Activated CD8-positive, alpha-beta memory T cell treated with anti-CD3 and anti-CD28 coated beads for 24 hours (primary cell): ENCODE data around the gene LMAN1.

Experiments
- DNase-seq: peaks from one replicate; pipeline ENCODE4 v3.0.0-alpha.2; 2020

LMAN1 gene, protein sequence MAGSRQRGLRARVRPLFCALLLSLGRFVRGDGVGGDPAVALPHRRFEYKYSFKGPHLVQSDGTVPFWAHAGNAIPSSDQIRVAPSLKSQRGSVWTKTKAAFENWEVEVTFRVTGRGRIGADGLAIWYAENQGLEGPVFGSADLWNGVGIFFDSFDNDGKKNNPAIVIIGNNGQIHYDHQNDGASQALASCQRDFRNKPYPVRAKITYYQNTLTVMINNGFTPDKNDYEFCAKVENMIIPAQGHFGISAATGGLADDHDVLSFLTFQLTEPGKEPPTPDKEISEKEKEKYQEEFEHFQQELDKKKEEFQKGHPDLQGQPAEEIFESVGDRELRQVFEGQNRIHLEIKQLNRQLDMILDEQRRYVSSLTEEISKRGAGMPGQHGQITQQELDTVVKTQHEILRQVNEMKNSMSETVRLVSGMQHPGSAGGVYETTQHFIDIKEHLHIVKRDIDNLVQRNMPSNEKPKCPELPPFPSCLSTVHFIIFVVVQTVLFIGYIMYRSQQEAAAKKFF

DNA sequence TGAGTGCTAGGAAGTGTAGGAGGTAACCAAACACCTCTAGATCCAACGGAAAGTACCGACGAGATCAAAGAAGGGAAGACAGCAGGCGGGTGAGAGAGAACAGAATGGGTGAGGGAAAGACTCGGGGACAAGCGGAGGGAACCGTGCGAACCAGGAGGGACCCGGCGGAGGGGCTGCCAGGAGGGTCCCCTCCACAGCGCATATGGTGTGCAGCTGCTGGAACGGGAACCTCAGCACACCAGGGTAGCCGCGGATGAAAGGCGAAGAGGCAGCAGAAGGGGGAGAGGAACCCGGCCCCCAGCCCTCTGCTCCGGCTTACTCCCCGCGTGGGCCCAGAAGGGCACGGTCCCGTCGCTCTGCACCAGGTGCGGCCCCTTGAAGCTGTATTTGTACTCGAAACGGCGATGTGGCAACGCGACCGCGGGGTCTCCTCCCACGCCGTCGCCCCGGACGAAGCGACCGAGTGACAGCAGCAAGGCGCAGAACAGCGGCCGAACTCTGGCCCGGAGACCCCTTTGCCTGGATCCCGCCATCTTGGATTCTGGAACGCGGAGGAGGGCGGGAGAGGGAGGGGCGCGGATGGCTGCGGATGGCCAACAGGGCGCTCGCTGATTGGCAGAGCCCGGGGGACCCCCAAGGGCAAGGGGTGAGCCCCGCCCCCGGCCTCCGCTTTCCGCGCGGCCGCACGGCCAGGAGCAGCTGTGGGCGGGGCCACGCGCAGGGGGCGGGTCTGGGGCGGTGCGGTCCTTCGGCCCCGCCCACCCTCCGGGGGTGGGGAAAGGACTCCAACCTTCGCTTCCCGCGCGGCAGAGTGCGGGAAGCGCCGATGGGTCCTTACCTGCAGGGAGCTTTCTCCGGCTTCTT lies at the start of gene LMAN1:
Gene LMAN1 (minus strand): TSS at position 554 of the 864 bp plus-strand sequence. CDS start 21 bp downstream, at position 533.
- peak; percentile 96 for DNase-seq

DNA sequence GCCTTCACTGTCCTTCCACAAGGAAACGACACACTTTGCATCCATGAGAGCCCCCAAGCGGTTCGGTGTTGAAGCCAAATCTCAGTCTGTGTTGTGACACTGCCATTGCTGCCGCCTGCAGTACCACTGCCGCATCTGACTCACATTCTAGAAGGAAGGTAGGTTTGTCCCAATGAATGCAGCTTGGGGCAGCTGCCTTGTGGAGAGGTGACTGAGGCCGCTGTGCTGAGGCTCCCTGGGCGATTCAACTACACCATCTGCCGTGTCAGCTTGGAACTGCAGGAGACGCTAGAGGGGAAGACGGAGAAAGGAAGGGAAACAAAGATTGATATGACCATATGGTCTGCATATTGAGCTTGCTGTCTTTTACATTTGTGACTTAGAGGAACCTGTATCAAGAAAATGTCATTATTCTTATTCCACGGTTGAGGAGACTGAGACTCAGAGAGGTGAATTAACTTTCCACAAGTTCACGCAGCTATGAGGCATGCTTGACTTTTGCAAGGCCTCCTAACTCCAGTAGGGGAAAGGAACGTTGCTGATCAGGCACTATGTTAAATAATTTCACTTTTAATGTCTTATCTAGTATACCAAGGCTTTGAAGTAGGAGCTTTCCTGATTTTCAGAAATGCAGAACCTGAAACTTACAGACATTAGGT lies 43.5 kb upstream of the LMAN1 start:
- DNase-seq, result peak; percentile 89

DNA sequence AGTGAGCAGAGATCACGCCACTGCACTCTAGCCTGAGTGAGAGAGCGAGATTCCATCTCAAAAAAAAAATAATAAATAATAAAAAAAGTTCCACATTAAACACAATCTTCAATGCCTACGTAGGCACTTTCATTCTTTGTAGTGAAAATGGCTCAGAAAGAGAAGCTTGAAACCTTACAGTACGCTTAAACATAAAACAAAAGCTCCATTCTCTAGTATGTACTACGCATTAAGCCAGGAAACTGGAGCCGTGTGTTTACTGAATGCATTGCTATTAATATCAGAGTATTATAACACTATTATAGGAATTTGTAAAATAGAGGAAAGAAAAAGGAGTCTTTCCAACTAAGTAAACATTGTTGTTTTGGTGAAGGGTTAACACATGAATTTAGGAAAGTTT lies 41.3 kb upstream of the LMAN1 start:
- no peak for DNase-seq

DNA sequence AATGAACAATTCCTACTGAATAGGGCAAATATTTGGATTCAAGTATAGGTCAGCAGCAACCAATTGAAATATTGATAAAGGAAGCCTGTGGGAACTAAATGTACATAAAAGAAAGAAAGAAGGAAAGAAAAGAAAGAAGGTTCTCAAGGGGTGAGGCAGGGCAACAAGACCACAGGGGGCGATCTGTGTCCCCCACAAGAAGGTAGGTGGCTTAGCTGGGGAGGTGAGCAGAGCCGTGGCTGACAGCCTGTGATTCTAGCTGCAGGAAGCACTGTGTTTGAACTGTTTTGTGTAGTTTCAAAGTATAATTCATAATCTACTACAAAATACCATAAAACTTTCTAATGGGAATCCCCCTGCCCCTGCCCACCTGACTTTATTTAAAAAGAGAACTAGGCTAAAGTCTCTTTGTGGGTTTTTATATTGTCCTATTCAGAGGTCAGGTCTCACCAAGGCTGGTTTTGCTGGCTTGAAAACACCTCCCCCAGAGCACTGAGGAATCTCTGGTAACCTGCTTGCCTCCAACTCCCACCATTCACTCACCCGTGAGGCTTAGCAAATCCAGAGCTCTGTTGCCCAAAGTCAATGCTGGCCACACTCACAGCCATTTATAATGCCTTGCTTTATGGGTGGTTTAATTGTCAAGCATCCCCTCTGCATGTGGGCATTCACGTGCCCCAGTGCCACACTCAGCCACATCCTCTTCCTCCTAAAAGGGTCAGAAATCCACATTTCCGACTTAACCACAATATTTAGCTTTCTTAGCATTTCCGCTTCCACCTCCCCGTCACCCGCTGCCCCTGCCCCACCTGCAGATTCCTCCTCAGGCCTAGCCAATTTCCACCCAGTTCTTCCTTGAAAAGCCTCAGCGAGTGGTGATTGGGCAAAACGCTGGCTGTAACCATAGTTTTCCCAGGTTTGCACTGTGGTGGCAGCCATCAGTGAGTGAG lies 36.4 kb upstream of the LMAN1 start:
- no peak for DNase-seq

DNA sequence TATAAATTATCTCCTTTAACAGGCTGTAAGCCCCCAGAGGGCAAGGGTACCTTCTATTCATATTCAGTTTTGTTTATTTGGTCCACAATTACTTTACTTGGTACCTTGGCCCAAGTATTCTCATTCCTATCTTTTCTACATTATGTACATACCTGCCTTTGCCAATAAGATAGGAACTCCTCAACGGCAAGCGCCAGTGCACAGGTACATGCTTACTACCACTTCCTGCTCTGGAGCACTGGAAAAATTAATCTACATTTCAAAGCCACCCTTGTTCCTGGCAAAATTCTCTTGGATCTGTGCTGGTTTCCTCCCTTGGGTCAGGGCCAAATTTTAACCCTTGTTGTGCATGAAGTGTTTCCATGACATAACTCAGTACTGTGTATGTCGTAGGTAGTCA lies 34.3 kb upstream of the LMAN1 start:
- no peak for DNase-seq

DNA sequence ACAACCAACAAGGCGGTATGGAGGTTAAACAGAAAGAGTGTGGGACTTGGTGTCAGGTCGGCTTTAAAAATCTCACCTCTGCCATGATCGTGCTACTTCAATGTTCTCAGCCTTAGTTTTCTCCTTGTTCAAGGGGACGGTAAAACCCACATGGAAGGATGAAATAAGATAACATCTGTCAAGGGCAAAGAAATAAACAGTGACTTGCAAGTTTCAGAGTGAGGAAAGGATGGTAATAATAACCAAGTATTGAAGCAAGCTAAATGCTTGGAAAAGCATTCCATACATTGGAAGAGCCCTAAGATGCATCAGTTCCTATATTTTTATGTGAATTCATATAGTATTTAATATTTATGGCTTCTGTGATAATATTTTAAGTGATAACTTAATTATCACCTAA lies 29.8 kb upstream of the LMAN1 start:
- DNase-seq, result no peak

DNA sequence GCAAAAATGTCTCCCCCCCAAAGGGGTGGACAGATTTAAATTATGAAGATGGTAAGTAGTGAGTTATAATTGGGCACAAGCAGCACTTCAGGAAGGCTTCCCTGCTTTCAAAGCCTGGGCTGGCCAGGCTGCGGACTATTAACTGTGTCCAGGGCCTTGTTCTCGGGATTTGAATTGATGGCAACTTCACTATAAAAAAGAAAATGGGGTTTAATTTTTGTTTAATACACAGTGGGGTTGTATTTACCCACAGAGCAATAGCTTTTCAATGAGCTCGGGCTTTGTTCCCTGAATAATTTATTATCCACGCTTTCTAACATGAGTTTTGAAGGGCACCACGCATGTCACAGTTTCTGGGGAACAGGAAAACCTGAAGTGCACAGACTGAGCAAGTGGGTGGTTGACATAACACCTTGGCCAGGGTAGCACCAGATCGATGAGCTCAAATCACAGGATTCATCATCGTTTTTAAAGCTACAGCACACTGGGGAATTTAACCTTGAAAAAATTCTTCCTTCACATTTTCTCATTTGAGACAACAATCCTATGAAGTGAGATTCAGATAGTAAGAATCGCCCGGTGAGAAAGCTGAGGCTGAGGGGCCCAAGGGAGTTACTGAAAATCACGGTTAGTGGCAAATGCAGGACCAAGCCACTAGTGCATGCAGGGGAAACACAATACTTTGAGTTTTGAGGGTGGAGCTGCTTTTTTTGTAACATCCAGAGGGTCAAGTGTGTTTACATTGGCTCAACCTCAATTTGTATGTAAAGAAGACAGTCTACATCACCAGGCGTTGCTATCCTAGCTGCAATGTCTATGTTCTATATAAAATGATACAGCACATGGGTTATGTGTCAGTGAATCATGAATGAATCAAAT lies 28.9 kb upstream of the LMAN1 start:
- no peak for DNase-seq

DNA sequence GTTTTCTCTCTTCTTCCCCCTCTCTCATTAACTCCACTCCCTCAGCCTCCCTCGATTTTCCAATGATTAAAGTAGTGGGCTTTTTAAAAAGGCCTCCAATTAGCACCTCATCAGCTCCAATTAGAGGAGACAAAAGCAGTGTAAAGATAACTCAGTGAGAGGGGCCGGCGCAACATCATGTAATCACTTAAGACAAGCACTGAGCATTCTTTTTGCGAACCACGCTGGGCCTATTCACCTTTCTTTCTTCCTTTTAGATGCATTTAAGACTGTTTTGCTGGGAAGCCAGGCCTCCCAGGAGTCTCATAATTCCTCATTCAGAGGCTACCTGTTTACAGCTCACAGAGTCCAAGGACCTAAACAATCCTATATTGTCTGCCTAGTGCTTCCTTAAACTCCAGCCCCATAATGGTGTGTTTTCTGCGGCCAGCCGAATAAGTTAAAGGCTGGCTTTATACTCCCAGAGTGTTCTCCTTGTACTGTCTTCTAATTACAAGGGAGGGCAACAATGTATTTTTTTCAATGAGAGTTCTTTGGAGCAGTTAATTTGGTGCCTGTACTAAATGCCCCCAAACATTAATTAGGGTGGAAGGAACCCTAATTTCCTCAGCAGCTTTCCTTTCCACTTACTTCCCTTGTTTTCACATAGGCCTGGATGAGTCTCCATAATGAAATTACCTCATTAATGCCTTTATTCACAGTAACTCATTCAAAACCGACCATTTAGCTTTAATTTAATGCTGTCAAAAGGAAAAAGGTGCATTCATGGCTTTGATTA lies 28.0 kb upstream of the LMAN1 start:
- DNase-seq, result no peak

DNA sequence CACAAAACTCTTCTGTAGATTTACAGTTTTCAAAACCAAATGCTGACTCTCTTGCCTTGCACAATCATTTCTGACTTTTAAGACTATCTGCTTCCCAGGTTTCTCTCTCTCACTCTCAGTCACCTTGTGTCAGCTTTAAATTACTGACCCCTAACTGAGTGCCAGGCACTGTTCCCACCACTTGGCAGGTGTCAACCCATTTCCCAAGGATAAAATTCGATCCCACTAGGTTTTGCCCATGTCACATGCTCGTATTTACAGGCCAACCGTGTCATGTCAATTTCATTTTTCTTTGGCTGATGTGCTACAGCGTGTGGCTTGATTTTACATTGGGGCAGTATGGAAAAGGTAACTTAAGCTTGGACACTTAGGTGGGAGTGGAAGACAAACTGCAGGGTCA lies 26.1 kb upstream of the LMAN1 start:
- no peak for DNase-seq

DNA sequence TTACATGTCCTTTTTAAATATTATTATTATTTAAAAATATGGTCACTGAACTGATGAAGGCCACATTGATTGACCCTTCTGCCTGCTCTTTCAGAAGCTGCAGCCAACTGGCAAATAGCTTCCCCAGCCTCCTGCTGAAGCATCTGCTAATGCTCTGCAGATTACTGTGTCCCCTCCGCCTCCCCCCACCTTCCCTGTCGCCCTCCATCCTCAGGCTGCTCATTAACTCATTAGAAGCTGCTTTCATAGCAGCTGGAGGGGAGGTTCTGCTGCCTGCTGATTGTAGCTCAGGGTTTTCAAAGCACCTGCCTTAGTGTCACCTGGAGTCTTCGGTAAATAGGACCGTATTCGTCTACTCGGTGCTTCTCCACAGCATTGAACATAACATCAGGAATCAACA lies 24.8 kb upstream of the LMAN1 start:
- no peak for DNase-seq

DNA sequence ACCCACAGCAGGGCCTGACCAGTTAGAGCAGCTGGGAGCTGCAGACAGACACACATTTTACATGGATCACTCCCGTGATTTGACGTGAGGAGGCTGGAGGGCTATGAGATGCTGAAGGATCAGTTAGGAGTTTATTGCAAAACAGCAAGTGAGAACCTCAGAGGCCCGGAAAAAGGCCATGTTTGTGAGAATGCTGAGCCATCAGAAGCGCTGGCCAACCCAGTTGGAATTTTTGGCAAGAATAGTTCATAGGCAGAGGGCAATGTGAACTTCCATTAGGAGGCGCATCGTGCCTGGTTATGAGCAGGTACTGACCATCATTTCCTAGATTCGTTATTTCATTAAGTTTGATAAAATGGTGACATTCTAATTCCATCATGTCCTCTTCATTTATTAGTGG lies 23.3 kb upstream of the LMAN1 start:
- DNase-seq, result no peak

DNA sequence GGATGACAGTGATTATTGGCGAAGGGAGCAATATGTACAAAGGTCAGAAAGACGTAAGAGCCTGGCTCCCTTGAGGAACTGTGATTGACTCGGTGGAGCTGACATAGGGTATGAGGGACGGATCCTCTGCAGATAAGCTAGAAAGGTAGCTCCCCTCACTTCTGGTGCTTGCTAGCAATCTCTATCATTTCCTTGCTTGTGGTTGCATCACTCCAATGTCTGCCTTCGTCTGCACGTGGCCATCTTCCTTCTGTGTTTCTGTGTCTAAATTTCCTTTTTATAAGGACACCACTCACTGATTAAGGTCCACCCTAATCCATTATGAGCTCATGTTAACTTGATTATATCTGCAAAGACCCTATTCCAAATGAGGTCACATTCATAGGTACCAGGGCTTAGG lies 22.9 kb upstream of the LMAN1 start:
- no peak for DNase-seq

DNA sequence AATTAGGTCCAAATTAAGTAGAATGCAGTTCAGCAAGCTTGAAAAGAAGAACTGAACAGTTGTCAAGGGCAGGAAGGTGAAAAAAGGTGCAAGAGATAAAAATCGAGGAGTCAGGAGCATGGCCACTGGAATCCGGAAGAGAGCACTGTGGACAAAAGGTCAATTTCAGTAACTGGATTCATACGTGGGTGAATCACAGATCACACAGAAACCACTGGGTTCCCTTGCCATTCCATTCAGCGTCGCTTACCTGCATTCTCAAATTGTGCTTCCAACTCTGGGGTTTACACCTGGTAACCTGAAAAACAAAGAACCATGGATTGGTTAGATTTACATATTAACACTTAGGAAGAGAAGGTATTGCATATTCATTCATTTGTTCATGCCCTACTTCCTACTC lies 21.6 kb upstream of the LMAN1 start:
- DNase-seq, result no peak

DNA sequence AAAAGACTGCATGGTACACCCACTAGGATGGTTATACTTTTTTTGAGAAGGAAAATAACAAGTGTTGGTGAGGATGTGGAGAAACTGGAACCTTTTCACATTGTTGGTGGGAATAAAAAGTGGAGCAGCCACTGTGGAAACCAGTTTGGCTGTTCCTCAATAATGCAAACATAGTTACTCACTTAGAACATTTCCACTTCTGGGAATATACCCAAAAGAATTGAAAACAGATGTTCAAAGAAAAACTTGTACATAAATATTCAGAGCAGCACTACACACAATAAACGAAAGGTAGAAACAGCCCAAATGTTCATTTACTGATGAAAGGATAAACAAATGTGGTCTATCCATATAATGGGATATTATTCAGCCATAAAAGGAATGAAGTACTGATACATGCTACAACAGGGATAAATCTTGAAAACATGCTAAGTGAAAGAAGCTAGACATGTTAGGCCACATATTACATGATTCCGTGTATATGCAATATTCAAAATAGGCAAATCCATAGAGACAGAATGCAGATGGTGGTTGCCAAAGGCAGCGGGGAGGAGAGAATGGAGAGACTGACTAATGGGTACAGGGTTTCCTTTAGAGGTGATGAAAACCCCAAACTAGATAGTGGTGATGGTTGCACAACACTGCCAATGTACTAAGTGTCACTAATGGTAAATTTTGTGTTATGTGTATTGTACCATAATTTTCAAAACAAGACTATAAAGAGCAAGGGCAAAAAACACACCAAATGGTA lies 20.9 kb upstream of the LMAN1 start:
- no peak for DNase-seq

DNA sequence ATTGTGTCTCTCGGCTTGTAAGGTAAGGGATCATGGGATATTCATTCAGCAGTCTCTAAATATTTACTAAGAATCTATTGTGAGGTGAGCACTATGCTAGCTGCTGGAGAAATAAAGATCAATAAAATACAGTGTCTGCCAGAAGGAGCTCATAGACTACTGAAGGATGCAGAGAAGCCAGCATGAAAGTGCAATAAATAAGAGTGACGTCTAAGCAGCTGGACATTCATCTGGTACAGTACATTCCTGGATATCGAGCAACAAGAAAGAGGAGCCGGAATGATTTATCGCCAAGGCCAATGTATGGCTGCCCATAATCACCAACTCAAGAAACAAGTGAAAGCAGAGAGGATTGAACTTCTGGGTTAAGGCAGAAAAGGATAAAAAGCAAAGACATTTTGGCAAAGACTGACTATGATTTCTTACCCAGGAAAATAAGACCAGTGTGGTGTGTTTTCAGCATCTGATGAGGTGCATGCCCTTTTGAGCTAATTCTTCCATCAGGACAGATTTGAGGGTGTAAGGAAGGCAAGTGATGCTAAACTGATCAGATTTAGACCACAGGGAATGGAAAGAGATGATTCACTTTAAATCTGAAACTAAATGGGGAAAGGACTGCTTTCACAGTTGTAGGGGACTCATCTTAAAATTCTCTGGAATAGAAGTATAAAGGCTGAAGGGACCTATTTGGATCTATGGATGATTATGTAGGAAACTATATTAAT lies 18.7 kb upstream of the LMAN1 start:
- DNase-seq, result no peak

DNA sequence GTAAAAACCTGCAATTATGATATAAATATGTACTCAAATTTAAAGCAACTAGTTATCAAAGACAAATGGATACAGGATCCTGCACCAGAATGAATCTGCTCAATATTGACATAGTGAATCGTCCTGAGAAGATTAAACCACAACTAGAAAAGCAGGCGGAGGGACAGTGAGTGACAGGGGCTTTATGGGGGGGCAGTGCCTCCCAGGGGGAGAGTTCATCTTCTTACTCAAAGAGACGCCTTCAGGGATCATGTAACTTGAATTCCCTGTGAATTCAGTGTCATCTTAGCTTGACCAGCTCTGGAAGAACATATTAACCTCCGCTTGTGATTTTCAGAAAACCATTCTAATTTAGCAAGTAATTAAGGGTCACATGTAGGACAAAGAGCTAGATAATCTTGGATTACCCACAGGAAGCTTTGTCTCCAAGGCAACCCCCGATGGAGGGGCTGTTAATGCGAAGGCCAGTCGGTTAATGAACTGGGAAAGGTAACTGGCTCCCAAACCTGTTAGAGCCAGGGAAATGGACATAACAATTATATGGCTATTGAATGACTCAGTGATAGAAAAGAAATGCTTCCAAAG lies 17.4 kb upstream of the LMAN1 start:
- DNase-seq, result no peak

DNA sequence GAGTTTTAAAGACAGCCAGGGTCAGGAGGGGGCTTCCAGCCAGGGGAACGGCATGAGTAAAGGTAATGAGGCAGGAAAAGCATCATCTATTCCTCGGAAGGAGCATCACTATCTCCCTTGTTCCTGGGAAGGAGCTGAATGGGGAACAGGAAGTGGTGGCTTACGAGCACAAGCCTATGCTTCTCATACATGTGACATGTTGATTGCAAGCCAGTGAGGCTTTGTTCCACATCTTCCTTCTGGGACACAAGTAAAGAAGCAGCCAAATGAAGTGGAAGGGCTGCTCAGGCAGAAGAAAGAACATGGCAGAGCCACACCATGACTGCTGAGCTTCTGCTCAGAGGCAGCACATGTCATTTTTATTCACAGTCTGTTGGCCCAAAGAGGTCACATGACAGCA lies 15.1 kb upstream of the LMAN1 start:
- no peak for DNase-seq

DNA sequence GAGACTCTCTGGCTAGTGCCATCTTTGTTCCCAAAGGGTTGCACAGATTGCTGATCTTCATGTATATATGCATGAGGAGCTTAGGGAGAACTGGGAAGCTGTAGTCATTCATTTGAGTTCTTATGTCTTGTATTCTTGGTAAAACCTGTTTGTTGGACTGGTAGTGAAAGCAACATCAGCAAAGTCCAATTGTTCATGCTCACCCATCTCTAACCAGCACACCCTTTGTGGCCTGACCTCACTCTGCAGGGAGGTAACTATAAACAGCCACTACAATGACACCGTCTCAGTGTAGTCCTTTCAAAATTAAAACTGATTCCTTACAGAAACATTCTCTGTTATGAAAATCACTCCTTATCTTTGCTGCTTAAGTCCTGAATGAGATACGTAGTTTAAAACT lies 13.9 kb upstream of the LMAN1 start:
- no peak for DNase-seq

DNA sequence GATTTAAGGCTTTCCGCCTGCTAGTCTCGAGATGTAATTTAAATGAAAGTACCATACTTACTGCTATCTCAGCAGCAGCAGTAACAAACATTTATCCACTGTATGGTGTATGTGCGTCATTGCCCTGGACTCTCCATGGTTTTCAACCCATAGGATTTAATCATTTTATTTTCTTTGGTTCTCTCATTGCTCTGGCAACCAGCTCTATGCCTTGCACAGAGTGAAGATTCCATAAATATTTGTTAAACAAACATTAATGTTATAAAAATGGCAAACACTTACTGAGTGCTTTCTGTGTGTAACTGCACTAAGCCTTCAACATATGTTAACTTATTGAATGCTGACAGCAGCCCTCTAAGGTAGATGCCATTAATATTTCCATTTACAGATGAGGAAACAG lies 1.3 kb upstream of the LMAN1 start:
- DNase-seq, result no peak
